GM23338 (cell line): ENCODE results near the gene PPP6R2.

Source experiments
- CREB1 ChIP-seq: fragments of 250-450 bp; sonication (Bioruptor Pico); IDR thresholded peaks from 2 replicates; pipeline ENCODE4 v1.5.0; 2020; ENCODE audit warnings: low read depth, mild to moderate bottlenecking, moderate library complexity
- EZH2 ChIP-seq: fragments of 200-600 bp; sonication (generic); IDR thresholded peaks from one replicate; pipeline ENCODE4 v1.8.0; 2017; ENCODE audit warnings: antibody characterized with exemption, mild to moderate bottlenecking, low read depth; ENCODE audit not compliant: unreplicated experiment
- EZH2phosphoT487 ChIP-seq: fragments of 200-600 bp; sonication (generic); IDR thresholded peaks from one replicate; pipeline ENCODE4 v1.8.1; 2018; ENCODE audit warnings: antibody characterized with exemption; ENCODE audit not compliant: unreplicated experiment
- JUNB ChIP-seq: IDR thresholded peaks from one replicate; pipeline ENCODE4 v1.6.1; 2016; ENCODE audit warnings: antibody characterized with exemption; ENCODE audit not compliant: unreplicated experiment
- POLR2AphosphoS5 ChIP-seq: IDR thresholded peaks from 2 replicates; pipeline ENCODE4 v1.6.1; 2016; ENCODE audit warnings: antibody characterized with exemption, low read depth
- REST ChIP-seq: IDR thresholded peaks from one replicate; pipeline ENCODE4 v1.6.1; 2018; ENCODE audit warnings: antibody characterized with exemption; ENCODE audit not compliant: unreplicated experiment
- STAT1 ChIP-seq: IDR thresholded peaks from one replicate; pipeline ENCODE4 v1.6.1; 2016; ENCODE audit warnings: antibody characterized with exemption; ENCODE audit not compliant: unreplicated experiment
- ZNF114 ChIP-seq: fragments of 250-450 bp; sonication (Bioruptor Pico); IDR thresholded peaks from 2 replicates; pipeline ENCODE4 v1.5.0; 2020; ENCODE audit warnings: mild to moderate bottlenecking, moderate library complexity
- ZNF331 ChIP-seq: fragments of 250-450 bp; sonication (Bioruptor Pico); IDR thresholded peaks from 2 replicates; pipeline ENCODE4 v1.5.0; 2020; ENCODE audit warnings: low read depth, mild to moderate bottlenecking, moderate library complexity
- TF ChIP-seq, protein P1 (sequence below), 2 experiments: fragments of 200-600 bp in 1 of 2; sonication (generic) in 1 of 2; conservative IDR thresholded peaks; 2 replicates each; pipeline versions ENCODE4 v1.5.1 to v1.6.1; 2016 to 2017; ENCODE audit warnings: antibody characterized with exemption in 2 of 2, low read depth in 2 of 2, mild to moderate bottlenecking in 2 of 2, moderate library complexity in 1 of 2

DNA sequence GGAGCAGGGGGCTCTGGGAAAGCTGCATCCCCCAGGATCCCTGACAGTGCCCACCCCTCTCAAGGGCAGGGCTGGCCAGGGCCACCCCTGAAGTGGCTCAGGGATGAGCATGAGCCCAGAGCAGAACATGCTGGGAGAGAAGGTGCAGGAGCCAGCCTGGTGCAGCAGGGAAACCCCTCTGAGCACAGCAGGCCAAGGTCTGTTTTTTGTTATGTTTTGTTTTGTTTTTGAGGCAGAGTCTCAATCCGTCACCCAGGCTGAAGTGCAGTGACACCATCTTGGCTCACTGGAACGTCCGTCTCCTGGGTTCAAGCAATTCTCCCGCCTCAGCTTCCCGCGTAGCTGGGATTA, 132.5 kb downstream of the PPP6R2 start:
- TF ChIP-seq POLR2AphosphoS5 (no peak), EZH2phosphoT487 (no peak), ZNF114 (CRISPR knock-in tag) (no peak), EZH2 (no peak), JUNB (no peak), STAT1 (no peak), REST (no peak), CREB1 (CRISPR knock-in tag) (no peak), ZNF331 (no peak)
- TF ChIP-seq, protein P1, sequence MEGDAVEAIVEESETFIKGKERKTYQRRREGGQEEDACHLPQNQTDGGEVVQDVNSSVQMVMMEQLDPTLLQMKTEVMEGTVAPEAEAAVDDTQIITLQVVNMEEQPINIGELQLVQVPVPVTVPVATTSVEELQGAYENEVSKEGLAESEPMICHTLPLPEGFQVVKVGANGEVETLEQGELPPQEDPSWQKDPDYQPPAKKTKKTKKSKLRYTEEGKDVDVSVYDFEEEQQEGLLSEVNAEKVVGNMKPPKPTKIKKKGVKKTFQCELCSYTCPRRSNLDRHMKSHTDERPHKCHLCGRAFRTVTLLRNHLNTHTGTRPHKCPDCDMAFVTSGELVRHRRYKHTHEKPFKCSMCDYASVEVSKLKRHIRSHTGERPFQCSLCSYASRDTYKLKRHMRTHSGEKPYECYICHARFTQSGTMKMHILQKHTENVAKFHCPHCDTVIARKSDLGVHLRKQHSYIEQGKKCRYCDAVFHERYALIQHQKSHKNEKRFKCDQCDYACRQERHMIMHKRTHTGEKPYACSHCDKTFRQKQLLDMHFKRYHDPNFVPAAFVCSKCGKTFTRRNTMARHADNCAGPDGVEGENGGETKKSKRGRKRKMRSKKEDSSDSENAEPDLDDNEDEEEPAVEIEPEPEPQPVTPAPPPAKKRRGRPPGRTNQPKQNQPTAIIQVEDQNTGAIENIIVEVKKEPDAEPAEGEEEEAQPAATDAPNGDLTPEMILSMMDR (conservative IDR thresholded peaks at IDR 0.05; ENCODE audit: low read depth in 2 of 2) = no peak
